Muscle of leg (tissue), 11 donors: Measurements from ENCODE around the gene ZC3H15. TPM values are rescaled to one million over a fixed set of nuclear protein-coding genes. Genes with fewer than 3 reads are reported as not detected.

Source experiments
- DNase-seq: peaks from one replicate; pipeline ENCODE4 v3.0.0; 2013
- H3K27ac ChIP-seq: one replicate; pipeline ENCODE4 v1.5.1; 2013; ENCODE audit warnings: mild to moderate bottlenecking, low read length, control low read depth
- H3K27me3 ChIP-seq: one replicate; pipeline ENCODE4 v1.6.1; 2013; ENCODE audit warnings: low read length; ENCODE audit not compliant: control insufficient read depth, insufficient read depth
- H3K36me3 ChIP-seq: one replicate; pipeline ENCODE4 v1.6.1; 2013; ENCODE audit warnings: low read length; ENCODE audit not compliant: control insufficient read depth, insufficient read depth
- H3K4me1 ChIP-seq: one replicate; pipeline ENCODE4 v1.6.1; 2013; ENCODE audit warnings: low read length; ENCODE audit not compliant: control insufficient read depth, insufficient read depth
- H3K4me3 ChIP-seq: one replicate; pipeline ENCODE4 v1.5.1; 2013; ENCODE audit warnings: low read length, control low read depth
- H3K9me3 ChIP-seq: replicated peaks from 2 replicates; pipeline ENCODE4 v1.6.1; 2013; ENCODE audit warnings: low read depth, low read length; ENCODE audit not compliant: control insufficient read depth
- WGBS: methylation state at CpG from one replicate; pipeline ENCODE4 v1.1.5; 2013; ENCODE audit warnings: missing lambda C conversion rate; ENCODE audit not compliant: insufficient coverage; 5-methylcytosine and 5-hydroxymethylcytosine counted together
- polyA plus RNA-seq, 8 donors: library from polyadenylated mRNA; unstranded; fragments of 120-200 nt; gene quantifications; one replicate each; pipeline versions ENCODE4 v1.2.1 to v1.2.3, GENCODE V29; 2013; ENCODE audit warnings: inconsistent platforms in 1 of 8, low replicate concordance in 1 of 8; ENCODE audit not compliant: insufficient read length in 8 of 8, insufficient read depth in 1 of 8
- total RNA-seq: library from RNA; stranded (reverse); fragments of 120-200 nt; gene quantifications from one replicate; pipeline ENCODE4 v1.2.4, GENCODE V29; 2013

ZC3H15 gene
- total and polyA plus RNA-seq, 9 donors, result 54.8 to 80.6 (median 72.4) TPM

DNA sequence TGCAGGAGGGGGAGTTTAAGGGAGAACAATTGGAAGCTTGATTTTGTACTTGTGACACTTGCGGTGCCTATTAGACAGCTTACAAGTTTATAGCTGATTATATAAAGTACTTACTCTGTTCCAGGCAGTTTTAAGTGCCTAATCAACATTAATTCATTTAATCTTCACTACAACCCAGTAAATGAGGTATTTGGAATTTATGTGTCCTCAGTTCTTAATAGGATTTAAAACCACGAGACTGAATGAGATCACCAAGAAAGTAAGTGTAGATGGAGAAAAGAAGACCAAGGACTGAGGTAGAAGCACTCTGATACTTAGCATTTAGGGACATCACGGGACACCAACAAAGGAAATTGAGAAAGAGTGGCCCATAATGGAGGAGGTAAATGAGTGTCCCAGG lies 49.8 kb downstream of the ZC3H15 start:
- H3K9me3 ChIP-seq, result no peaks in the 10 kb centered on the region
- H3K27ac ChIP-seq, result no peak overlapping the region
- H3K27me3 ChIP-seq, result no peaks in the 10 kb centered on the region
- no peak overlapping the region for H3K4me3 ChIP-seq
- DNase-seq, result no peak
- WGBS, result 94% methylated on average over 1 of the region's 3 CpGs
- H3K4me1 ChIP-seq, result no peaks in the 10 kb centered on the region
- no peaks in the 10 kb centered on the region for H3K36me3 ChIP-seq

DNA sequence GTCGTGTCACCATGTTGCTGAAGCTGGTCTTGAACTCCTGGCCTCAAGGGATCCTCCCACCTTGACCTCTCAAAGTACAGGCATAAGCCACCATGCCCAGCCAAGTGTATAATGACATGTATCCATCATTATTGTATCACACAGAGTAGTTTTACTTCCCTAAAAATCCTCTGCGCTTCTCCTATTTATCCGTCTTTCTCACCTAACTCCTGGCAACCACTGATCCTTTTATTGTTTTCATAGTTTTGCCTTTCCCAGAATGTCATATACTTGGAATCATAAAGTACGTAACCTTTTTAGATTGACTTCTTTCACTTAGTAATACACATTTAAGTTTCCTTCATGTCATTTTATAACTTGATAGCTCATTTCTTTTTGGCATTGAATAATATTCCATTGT lies 51.0 kb downstream of the ZC3H15 start:
- H3K27me3 ChIP-seq, result no peaks in the 10 kb centered on the region
- no peaks in the 10 kb centered on the region for H3K36me3 ChIP-seq
- no peak for DNase-seq
- no peaks in the 10 kb centered on the region for H3K4me1 ChIP-seq
- H3K4me3 ChIP-seq, result no peak overlapping the region
- WGBS, result 93% methylated on average over 3 of the region's 4 CpGs
- H3K27ac ChIP-seq, result no peak overlapping the region
- H3K9me3 ChIP-seq, result no peaks in the 10 kb centered on the region

DNA sequence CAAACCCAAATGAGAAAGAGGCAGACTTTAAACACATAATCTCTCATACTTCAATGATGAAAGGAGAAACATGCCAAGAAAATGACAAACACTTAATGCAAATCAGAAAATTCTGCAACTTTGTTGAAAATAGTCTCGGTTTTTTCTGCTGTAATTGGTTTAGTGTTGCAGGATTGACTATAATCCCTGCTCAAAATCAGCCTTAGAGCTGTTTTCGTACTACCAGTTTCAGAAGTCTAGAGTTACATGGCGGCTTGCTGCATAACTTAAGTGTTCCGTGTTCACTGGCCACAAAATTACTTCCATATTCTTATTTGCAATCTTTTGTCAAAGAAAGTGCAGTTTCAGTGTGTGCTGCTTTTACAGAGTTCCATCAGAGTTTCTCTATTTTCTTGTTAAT lies 54.9 kb downstream of the ZC3H15 start:
- WGBS, result 82% methylated on average over 2 of the region's 4 CpGs
- H3K27me3 ChIP-seq, result no peaks in the 10 kb centered on the region

DNA sequence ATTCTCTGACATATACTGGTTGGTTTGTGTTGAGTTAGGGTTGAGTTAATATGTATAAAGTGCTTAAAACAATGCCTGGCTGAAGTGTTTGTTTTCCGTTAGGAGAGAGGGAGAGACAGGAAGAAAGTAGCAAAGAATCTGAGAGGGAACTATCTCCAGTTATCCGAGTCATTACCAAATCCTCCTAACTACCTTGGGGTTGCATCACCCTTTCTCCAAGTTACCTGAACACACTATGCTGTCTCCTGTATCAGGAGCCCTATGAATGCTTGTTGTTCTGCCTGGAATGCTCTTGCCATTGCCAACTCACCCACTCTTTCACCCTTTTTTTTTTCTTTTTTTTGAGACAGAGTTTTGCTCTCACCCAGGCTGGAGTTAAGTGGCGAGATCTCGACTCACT lies 55.9 kb downstream of the ZC3H15 start:
- no peaks in the 10 kb centered on the region for H3K27me3 ChIP-seq
- no peak overlapping the region for H3K4me3 ChIP-seq
- WGBS, result 93% methylated on average over 3 of the region's 4 CpGs
- no peaks in the 10 kb centered on the region for H3K4me1 ChIP-seq
- H3K9me3 ChIP-seq, result no peaks in the 10 kb centered on the region
- DNase-seq, result no peak
- H3K27ac ChIP-seq, result no peak overlapping the region
- H3K36me3 ChIP-seq, result no peaks in the 10 kb centered on the region

More for the DNA sequence above, 54.9 kb downstream of the ZC3H15 start:
- H3K27ac ChIP-seq, result no peak overlapping the region
- H3K4me3 ChIP-seq, result no peak overlapping the region
- H3K4me1 ChIP-seq, result no peaks in the 10 kb centered on the region
- no peaks in the 10 kb centered on the region for H3K9me3 ChIP-seq
- H3K36me3 ChIP-seq, result no peaks in the 10 kb centered on the region
- DNase-seq, result no peak

DNA sequence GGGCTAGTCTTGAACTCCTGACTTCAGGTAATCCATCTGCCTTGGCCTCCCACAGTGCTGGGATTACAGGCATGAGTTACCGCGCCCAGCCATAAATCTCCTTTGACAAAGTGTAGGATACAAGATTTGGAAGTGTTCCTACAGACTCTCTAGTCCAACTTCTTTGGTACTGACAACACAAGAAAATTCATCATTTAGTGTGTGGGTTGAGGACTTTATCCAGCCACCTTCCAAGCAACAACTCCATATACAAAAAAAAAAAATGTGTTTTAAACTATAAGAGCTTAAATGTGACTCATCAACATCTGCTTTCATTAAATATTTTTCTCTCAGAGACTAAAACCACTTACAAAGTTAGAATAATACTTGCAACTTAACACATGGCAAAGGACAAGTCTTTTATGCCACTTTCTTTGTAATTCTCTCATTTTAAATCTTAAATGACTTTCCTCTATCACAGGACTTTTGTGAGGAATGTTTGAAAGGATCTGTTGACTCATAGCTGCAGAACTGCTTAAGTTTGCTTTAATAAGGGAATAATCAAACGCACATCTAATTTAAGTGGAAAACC lies 57.6 kb downstream of the ZC3H15 start:
- WGBS, result no CpG with 5 or more reads among the region's 3 CpGs
- Histone ChIP-seq H3K4me3 (no peak overlapping the region), H3K9me3 (no peaks in the 10 kb centered on the region), H3K4me1 (no peaks in the 10 kb centered on the region), H3K27me3 (no peaks in the 10 kb centered on the region), H3K36me3 (no peaks in the 10 kb centered on the region), H3K27ac (no peak overlapping the region)
- no peak for DNase-seq

DNA sequence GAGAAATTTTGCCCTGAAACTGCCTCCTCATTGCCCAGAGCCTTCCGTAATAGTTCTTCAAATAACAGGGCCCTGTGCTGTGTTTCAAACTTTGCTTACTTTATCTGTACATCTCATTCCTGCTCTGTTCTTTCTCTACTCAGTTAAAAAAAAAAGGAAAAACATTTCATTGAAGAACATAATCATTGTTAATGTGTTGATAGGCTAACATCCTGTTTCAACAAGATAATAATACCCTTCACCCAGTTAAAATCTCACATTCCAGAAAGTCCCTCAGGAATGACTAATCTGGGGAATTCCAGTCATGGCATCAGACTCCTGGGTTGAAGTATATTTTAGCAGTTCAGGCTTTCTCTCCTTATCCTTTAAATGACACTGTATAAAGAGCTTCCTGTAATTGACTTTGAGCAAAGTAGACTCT lies 58.2 kb downstream of the ZC3H15 start:
- no peaks in the 10 kb centered on the region for H3K36me3 ChIP-seq
- no peak overlapping the region for H3K27ac ChIP-seq
- 25% methylated on average over 1 of the region's 1 CpG for WGBS
- no peaks in the 10 kb centered on the region for H3K4me1 ChIP-seq
- no peak for DNase-seq
- no peaks in the 10 kb centered on the region for H3K27me3 ChIP-seq
- no peaks in the 10 kb centered on the region for H3K9me3 ChIP-seq
- H3K4me3 ChIP-seq, result no peak overlapping the region

DNA sequence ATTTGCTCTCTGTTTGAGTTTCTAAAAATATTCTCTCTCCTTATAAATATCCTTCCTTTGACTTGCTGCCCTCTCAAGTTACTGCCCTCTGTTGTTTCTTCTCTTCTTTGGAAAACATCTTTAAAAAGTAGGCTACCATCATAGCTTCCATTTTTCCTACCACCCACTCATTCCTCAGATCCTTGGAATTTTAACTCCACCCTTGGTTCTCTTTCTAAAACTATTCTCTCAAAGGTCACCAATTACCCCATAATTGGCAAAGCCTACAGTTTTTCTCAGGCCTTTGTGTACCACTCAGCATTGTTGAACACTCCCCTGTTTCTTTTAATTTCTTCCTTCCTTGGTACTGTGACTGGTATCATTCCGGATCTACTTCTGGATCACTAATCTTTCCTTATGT lies 60.8 kb downstream of the ZC3H15 start:
- no peak for DNase-seq
- H3K9me3 ChIP-seq, result no peaks in the 10 kb centered on the region
- no peaks in the 10 kb centered on the region for H3K4me1 ChIP-seq
- no peak overlapping the region for H3K4me3 ChIP-seq
- no peaks in the 10 kb centered on the region for H3K27me3 ChIP-seq
- no peaks in the 10 kb centered on the region for H3K36me3 ChIP-seq
- WGBS, result 0% methylated on average over 1 of the region's 1 CpG
- no peak overlapping the region for H3K27ac ChIP-seq

DNA sequence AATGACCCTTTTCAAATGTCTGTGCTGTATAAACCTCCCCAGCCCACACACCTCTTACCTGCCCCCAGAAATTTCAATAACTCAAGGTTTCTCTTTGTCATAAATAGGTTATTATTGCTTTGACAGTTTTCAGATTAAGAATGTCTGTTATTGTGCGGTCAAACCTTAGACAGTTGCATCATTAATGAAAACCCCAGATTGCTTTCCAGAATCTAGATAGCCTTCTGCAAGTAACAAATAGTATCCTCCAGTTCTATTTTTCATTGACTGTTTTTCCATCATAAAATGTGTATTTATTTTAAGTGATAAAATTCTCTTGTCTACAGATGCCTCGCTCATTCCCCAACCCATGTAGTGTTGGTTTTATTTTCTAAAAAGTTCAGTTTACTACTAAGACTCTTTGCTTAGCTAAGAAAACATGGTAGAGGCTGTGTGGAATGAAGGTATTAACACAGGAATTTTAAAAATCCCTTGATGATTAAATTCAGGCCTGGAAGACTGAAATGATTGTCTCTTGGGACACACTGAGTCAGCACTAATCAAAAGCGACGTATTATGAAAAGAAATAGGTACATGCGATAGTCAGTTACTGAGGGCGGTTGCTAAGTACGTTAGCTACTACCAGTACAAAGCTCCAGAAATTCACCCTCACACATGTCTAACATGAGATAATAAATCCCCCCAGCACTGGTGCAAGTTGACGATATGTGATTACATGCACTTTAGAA lies 65.4 kb downstream of the ZC3H15 start:
- no peaks in the 10 kb centered on the region for H3K4me1 ChIP-seq

DNA sequence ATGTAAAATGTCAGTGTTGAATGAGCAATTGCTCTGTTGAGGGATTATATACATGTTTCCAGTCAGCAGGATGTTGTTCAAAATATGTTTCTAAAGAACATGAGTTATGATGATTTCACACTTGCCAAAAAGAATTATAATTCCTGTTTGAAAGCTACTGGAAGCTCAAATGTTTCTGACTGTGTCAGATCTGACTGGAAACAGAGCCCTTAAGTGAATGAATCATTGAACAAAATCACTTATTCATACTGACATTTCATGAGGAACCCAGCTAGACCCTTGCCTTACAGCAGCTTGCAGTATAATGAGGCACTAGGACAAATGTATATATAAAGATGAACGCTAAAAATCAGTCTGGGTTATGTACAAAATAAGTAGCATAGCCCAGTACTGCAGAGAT lies 68.4 kb downstream of the ZC3H15 start:
- Histone ChIP-seq H3K27ac (no peak overlapping the region), H3K4me1 (no peaks in the 10 kb centered on the region), H3K4me3 (no peak overlapping the region), H3K27me3 (no peaks in the 10 kb centered on the region), H3K36me3 (no peaks in the 10 kb centered on the region), H3K9me3 (no peaks in the 10 kb centered on the region)
- no peak for DNase-seq
- WGBS, result no CpG with 5 or more reads among the region's 1 CpG

More for the DNA sequence above, 65.4 kb downstream of the ZC3H15 start:
- H3K27me3 ChIP-seq, result no peaks in the 10 kb centered on the region
- H3K36me3 ChIP-seq, result no peaks in the 10 kb centered on the region
- H3K27ac ChIP-seq, result no peak overlapping the region
- H3K9me3 ChIP-seq, result no peaks in the 10 kb centered on the region
- H3K4me3 ChIP-seq, result no peak overlapping the region
- DNase-seq, result no peak
- no CpG with 5 or more reads among the region's 8 CpGs for WGBS

DNA sequence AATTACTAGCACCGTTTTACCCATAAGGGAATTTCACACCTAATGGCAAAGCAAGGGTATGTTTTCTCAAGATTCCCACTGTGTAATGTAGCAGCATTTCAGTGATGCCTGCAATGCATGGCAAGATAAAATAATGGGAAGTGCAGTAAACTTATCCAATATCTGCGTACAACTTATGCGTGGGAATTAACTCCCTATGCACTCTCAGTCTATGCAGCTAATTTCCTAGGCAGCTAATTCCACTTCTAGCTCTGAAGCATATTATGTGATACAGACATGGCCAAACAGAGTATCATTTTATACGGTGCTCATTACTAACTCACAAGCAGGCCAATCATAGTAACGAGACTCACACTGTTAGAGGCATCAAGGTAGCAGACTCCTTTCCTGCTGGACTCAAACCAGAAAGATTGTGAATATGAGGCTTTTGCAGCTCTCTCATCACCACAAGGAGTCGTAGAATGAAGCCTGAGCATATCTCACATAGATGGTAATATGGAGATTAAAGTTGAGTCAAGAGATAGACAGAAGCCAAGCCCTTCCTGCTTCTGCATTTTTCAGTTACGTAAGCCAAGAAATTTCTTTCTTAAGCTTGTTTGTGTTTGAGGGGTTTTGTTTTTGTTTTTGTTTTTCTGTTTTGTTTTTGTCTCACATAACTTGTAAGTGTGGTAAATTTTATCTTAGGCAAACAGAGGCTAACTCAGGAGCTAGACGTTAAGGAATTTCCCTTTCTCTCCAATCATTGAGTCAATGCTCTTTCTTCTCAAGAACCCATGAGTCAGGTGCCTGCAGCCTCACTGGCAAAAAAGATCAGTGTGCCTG lies 69.0 kb downstream of the ZC3H15 start:
- no peaks in the 10 kb centered on the region for H3K9me3 ChIP-seq
- H3K27me3 ChIP-seq, result no peaks in the 10 kb centered on the region
- H3K4me1 ChIP-seq, result no peaks in the 10 kb centered on the region
- no peak for DNase-seq
- H3K4me3 ChIP-seq, result no peak overlapping the region
- WGBS, result no CpG with 5 or more reads among the region's 8 CpGs
- H3K27ac ChIP-seq, result no peak overlapping the region
- H3K36me3 ChIP-seq, result no peaks in the 10 kb centered on the region
